Measurements from ENCODE around the gene FAM187B.

Gene FAM187B

DNA sequence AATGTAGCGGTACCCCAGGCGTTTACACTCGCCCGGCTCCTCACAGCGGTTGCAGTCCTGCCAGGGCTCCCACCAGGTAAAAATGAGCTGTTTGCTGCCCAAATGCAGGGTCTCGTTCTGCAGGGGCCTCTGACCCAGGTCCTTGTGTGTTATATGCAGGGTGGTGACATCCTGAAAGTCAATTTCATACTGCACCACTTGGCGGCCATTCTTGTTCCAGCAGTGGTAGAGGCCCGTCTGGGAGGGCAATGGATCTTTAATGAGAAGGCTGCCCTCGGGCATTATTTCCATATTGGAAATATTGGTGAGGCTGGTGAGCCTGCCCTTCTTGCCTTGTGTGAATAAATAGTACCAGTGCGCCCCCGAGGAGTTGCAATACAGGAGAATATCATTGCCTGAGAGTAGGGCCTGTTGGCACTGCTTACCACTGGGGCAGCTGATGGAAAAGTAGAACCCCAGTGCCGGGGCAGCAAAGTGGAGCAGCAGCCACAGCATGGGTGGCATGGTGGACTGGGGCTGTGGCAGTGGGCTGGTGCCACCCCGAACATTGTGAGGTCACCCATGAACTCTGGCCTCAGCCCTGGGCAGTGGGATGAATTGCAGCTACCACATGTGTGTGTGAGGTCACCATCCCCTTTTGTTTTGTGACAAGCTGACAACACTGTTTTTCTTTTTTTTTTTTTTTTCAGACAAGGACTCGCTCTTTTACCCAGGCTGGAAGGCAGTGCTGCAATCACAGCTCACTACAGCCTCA is at the start of gene FAM187B:
Gene FAM187B, minus strand, starts transcription at position 563 of the 754 bp plus-strand sequence. Its CDS starts 59 bp downstream, at position 504.
- peak; percentile 14 for DNase-seq

DNA sequence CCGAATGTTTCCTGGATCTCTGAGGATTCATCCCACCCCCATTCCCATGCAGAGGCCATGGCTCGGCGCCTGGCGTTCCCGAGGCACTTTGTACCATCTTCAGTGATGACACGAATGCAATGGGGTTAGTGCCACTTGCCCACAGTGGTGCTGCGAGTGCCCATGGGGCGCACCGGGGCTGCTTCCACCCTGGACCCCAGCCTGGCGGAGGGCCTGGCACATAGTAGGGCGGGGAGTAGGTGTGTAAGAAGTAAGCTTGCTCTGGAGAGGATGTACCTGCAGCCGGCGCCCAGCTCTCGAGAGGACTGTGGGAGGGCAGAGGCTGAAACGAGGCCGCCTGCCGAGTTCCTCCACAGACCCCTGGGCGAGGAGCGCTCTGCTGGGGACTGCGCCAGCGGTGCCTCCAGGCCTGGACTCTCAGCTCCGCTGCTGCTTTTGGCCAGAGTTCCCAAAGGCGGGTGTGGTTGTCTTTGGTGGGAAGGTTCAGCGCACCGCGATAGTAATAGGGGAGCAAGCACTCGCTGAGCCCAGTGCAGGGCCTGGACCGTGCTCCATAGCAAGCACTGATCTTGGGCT is 48.3 kb upstream of the FAM187B start:
- DNase-seq: no peak

- DNase-seq: no peak
Observed at GRCh38 chr19:35274323-35274722, 45.8 kb upstream of the FAM187B start.

DNA sequence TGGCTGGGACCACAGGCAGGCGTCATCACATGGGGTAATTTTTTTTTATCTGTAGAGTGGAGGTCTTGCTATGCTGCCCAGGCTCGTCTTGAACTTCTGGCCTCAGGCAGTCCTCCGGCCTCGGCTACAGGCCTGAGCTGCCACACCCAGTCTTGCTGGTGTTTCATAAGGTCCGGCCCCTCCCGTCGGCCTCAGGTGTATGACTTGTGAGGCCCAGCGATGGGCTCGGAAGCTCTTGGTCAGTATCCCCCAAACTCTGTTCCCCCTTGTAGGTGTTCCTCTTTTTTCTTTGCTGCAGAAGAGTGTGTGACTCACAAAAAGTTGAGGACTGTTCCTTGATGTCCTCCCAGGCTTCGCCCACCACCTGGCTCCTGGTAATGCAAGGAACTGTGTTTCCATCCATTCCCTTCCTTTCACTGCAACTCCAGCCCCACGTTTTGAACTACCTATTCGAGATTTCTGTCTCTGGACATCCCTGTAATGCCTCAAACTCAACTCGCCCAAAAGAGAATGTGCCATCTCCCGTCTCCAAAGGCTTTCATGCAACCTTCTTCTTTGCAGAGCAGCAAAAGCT is 45.2 kb upstream of the FAM187B start:
- DNase-seq: no peak

GRCh38 chr19:35272954-35273649 is 44.6 kb upstream of the FAM187B start:
- DNase-seq: no peak

DNA sequence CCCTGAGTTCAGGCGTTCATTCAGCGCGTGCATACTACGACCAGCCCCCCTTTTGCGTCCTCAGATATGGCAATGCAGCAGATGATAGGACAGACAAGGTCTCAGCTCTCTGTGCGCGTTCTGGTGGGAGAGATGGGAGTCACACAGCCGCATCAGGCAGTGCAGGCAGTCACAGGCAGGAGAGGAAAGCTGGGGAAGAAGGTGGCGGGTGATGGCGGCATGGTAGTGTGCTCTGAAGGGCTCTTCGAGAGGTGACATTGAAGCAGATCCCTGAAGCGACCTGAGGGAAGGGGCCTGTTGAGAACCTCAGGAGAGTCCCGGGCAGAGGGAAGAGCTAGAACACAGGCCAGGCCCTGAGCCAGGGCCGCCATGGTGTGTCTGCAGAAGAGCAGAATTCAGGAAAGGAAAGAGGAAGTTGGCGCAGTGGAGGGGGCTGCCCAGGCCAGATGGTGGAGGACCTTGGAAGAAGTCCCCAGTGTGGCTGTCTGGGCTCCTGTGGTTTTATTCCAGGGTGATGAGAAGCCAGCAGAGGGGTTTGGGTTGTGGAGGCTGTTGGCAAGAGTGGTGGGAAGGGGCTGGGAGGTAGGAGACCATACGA is 43.7 kb upstream of the FAM187B start:
- no peak for DNase-seq

DNA sequence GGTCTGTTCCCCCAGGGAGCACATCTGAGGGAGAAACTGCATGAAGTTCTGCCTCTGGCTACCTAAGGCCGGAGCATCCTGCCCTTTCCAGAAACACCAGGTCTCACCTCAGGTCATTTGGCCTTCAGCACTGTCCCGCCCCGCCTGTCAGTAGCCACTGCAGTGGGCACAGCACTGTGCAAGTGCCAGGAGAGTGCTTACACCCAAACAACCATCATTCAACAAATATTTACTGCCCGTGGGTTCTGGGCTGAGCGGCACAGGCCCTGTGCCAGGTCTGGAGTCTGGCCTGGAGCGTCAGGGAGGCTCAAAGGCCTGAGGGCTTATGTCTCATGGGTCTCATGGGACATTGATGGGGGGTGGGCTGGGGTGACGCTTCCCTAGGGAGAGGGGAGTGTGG is 43.0 kb upstream of the FAM187B start:
- no peak for DNase-seq

- no peak for DNase-seq
Observed at GRCh38 chr19:35270381-35270811, 41.9 kb upstream of the FAM187B start.

DNA sequence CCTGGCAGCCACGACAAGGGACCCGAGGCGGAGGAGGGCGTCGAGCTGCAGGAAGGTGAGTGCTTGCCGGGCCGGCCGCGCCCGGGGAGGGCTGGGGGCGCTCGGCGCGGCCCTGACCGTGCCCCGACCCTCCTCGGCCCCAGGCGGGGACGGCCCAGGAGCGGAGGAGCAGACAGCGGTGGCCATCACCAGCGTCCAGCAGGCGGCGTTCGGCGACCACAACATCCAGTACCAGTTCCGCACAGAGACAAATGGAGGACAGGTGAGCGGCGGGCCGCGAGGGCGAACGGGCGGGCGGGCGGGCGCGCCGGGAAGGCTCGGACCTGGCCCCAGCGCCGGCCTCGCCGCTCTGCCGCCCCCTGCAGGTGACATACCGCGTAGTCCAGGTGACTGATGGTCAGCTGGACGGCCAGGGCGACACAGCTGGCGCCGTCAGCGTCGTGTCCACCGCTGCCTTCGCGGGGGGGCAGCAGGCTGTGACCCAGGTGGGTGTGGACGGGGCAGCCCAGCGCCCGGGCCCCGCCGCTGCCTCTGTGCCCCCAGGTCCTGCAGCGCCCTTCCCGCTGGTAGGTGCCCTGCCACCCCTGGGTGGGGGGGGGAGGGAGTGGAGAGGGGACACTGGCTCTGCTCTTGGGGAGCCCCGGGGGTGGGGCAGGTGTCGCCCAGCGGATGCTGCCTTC is 41.0 kb upstream of the FAM187B start:
- peak; percentile 78 for DNase-seq

DNA sequence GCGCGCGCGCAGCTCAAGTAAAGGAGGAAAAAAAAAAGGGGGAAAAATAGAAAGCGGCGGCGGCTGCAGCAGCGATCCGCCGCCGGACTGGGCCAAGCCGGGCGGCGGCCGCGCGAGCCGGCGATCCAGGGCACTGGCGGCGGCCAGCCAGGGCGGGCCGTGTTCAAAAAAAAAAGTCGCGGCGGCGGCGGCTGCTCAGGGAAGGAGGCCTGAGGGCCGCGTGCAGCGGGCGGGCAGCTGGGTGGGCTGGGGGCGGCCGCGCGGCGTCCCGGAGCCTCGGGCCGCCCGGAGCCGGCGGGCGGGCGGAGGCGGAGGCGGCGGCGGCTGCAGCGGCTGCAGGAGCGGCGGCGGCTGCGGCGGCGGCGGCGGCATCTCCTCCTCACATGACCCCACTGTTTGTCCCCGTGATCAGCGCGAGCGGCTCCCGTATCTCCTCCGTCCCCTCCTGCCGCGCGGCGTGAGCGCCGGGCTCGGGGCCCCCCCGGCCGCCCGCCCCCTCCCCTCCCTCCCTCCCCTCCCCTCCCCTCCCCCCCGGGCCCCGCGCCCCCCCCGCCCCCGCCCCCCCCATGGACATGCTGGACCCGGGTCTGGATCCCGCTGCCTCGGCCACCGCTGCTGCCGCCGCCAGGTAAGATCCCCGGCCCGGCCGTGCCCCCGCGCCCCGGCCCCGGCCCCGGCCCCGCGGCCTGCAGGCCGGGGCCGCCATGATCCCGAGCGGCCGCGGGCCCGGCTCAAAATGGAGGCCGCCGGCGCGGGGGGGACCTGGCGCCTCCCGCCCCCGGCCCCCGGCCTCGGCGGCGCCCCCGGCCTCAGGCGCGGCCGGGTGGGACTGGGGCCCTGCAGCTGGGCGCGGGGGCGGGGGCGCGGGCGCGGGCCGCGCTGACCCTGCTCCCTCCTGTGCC is 40.2 kb upstream of the FAM187B start, which contains the start of gene USF2:
Gene USF2, plus strand, starts transcription at position 427 of the 902 bp plus-strand sequence. Its CDS starts 140 bp downstream, at position 567.
- DNase-seq: peak; percentile 68

DNA sequence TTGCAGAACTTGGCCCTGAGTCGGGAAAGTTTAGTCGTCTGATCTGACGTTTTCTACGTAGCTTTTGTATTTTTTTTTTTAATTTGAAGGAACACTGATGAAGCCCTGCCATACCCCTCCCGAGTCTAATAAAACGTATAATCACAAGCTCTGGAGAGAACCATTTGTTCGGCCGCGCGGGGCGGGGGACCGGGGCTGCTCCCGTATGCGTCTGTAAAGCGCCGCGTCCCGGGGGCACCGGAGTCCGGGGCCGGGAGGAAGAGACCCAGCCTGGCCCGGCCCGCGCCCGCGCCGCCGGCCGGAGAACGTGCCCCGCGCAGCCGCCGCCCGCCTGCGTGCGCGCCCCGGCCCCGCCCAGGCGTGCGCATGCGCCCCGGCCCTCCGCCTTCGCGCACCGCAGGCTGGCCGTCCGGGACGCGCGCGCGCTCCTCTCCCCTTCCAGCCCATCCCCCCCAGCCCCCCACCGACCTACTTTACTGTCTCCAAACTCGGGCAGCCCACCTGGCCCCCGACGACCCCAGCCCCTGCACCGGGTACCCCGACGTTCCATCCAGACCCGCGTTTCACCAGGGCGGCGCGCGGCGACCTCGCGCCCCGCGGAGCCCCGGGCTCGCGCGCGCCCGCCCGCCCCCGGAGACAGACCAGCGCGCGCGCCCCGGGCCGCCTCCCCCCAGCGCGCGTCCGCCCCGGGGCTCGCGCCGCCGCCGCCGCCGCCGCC is 39.4 kb upstream of the FAM187B start:
- peak; percentile 83 for DNase-seq

- DNase-seq: no peak
Observed at GRCh38 chr19:35267353-35267817, 38.8 kb upstream of the FAM187B start.

DNA sequence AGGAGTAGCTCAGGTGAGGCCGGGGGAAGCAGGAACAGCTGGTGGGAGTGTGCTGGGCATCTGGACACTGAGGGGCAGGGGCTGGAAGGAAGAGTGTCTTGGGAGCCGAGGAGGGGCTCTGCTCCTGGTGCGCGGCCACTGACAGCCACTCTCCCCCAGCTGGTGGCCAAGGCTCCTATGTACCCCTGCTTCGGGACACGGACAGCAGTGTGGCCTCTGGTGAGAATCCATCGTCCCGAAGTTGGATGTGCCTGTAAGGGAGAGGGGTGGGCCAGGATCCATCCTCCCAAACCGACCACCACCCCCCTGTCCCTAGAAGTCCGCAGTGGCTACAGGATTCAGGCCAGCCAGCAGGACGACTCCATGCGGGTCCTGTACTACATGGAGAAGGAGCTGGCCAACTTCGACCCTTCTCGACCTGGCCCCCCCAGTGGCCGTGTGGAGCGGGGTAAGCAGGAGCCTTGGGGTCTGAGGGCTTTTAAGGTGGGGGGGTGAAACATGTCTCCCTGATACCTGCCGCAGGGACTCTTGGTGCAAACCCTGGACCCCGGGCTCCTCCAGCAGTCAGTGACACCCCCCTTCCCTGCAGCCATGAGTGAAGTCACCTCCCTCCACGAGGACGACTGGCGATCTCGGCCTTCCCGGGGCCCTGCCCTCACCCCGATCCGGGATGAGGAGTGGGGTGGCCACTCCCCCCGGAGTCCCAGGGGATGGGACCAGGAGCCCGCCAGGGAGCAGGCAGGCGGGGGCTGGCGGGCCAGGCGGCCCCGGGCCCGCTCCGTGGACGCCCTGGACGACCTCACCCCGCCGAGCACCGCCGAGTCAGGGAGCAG is 38.2 kb upstream of the FAM187B start:
- DNase-seq: no peak

- peak; percentile 27 for DNase-seq
Observed at GRCh38 chr19:35265900-35266519, 37.5 kb upstream of the FAM187B start.

GRCh38 chr19:35265126-35265899 is 36.8 kb upstream of the FAM187B start:
- DNase-seq: peak; percentile 23

GRCh38 chr19:35264268-35265125 is 36.0 kb upstream of the FAM187B start:
- peak; percentile 22 for DNase-seq

GRCh38 chr19:35262101-35262761 is 33.7 kb upstream of the FAM187B start:
- peak; percentile 16 for DNase-seq
